GM21367 (cell line): ENCODE data around the gene TMCC1.
A peak's percentile ranks its signal among the peaks of the same experiment; 100 is the strongest.

Experiments used
- ATAC-seq: cut with Tn5 transposase; IDR thresholded peaks from one replicate; pipeline ENCODE4 v1.9.1; 2021; ENCODE audit not compliant: unreplicated experiment

The TMCC1 gene

GRCh38 chr3:129626744-129627349 is 266.7 kb downstream of the TMCC1 start:
- peak; percentile 94 for ATAC-seq

DNA sequence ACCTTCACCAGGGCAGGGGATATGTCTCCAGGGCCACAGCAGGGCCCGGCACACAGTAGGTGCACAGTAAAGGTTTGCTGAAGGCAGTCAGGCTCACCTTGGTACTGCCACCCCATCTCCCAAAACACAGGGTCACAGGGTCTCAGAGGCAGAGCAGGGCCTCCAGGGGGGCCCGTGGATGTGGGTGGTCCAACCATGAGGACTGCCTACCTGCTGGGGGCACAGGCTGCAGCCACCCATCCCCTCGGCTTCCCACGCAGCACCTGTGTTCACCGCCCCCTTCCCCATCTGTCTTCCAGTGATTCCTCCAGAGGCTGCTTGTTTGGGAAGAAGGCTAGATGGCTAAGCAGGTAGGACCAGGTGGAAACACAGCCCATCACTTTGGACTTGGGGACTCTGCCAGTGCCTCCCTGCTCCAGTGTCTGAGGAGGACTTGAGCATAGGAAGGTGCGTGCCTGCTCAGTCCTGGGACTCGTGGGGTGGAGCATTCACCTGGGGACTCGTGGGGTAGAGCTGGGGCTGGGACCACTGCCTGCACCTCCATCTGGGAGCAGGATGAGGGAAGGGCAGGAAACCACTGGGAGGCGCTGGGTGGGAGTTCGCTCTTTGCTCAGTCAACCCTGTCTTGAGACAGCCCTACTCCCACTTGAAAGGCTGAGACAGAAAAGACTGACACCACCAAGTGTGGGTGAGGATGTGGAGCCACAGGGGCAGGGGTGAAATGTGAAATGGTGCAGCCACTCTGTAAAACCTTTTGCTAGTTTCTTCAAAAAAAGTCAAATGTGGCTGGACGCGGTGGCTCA is 268.2 kb downstream of the TMCC1 start:
- no peak for ATAC-seq

GRCh38 chr3:129624347-129625071 is 269.0 kb downstream of the TMCC1 start:
- ATAC-seq = no peak

GRCh38 chr3:129623447-129624118 is 269.9 kb downstream of the TMCC1 start:
- no peak for ATAC-seq

DNA sequence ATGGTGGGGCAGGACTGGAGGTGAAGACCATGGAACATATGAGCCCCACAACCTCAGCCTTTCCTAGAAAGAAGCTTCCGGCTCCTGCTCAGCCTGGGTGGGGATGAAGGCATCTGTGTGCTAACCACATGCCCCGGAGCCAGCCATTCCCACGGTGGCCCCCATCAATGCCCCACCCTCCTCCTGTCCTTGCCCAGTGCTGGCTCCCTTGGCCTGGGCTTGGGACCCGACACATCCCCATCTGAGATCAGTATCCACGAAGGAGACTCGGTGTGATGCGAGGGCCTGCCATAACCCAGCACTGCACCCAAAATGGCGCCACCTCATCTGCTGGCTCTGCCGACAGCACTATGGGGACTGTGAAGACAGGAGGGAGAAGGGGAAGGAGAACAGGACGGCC is 270.6 kb downstream of the TMCC1 start:
- no peak for ATAC-seq

DNA sequence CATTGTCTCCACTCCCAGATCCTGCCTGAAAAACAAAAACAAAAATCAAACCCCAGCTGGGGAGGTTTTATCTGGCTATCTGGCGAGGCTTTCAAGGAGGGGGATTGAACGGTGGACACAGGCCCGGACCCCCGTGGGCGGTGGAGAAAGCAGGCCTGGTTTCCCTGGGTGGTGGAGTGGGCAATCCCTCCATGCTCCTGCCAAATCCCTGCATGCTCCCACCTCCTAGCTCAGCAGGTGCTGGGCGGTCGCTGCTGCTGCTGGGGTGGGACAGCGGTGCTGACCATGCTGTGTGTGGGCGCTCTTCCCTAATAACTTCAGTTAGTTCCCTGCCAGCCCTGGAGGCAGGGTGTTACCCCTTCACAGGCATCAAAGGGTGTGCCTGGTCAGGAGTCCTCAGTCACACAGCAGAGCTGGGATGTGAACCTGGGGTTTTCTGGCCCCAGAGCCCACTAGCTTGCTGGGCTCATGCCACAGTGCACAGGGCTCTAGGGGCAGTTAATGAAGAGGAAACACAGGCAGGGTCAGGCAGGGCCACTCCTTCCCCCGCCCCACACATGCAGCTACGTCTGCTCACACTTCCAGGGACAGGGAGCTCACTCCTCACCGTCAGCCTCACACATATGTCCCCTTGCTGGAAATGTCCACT is 271.2 kb downstream of the TMCC1 start:
- no peak for ATAC-seq

GRCh38 chr3:129621626-129622225 is 271.8 kb downstream of the TMCC1 start:
- ATAC-seq = no peak

- ATAC-seq = no peak
These were observed 272.5 kb downstream of the TMCC1 start for GRCh38 chr3:129620828-129621559.

- no peak for ATAC-seq
These were observed 273.8 kb downstream of the TMCC1 start for GRCh38 chr3:129619726-129620162.

- no peak for ATAC-seq
These were observed 274.4 kb downstream of the TMCC1 start for GRCh38 chr3:129618901-129619671.

- ATAC-seq = no peak
These were observed 275.2 kb downstream of the TMCC1 start for GRCh38 chr3:129618186-129618820.

DNA sequence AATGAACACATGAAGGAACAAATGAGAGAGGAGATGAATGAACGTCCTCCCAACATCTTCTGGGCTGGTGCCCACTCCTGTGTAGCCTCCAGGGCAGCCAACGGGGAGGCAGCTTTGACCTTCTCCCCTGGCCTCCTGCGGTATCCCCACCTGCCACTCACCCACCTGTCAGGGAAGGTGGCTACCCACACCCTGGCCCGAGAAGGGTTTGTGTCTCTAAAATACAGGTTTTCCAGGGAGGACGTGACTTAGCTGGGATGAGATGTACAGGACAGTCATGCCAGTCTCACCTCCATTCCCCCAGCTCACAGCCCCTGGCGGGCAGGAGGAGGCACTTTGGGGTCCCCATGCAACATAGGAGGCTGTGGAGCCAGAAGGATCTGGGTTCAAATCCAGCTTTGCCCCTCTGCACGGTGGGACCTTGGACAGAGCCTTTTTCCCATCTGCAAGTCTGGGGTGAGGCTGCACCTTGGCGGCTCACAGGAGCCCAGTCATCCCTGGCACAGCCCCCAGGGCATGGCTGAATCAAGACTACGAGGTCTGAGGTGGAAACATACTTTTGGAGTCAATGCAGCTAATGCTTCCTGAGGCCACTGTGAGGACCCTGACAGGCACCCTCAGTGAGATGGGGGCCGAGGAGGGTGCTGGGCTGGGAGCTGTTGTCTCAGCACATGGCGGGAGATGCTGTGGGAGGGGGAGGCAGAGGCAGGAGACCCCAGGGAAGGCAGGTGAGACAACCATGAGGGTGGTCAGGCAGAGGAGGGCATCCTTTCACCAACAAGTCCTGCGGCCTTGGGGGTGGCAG is 275.9 kb downstream of the TMCC1 start:
- no peak for ATAC-seq

- ATAC-seq = no peak
These were observed 276.8 kb downstream of the TMCC1 start for GRCh38 chr3:129616713-129617112.

DNA sequence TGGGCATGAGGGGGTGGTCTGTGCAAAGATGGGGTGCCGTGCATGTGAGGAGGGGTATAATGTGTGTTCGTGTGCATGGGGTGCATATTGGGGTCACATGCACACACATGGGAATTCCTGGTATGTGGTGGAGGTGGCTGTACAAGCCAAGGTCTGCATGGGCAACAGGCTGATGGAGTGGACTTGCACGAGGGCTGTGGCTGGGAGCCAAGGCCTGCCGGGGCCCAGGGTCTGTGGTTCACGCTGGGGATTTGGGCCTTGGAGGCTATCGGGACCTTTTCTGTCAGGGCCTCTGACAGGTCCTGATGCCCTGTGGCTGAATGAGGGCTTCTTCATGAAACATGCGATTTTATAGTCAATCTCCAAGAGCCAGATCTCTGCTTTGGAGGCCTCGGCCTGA is 277.2 kb downstream of the TMCC1 start:
- no peak for ATAC-seq

DNA sequence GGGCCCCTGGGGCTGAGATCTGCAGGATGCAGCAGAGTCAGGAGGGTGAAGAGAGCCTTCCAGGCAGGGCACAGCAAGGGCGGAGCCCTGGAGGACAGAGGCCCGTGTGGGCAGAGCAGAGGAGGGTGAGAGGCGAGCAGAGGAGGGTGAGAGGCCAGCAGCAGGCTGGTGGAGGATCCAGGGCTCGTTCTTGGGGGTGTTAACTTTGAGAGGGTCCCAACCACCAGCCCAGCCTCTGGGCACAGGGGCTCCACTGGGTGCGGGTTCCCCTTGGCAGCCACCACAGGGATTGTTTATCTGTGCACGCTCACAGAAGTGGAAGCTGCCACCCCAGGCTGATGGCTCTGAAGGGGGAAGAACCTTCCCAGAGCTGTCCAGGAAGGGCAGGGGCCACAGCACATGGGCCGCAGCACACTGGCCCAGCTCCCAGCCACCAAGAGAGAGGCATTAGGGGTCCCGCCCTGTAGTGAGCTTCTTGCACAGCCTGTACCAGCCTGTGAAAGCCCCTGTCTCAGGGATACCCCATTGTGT is 277.7 kb downstream of the TMCC1 start:
- ATAC-seq = no peak

DNA sequence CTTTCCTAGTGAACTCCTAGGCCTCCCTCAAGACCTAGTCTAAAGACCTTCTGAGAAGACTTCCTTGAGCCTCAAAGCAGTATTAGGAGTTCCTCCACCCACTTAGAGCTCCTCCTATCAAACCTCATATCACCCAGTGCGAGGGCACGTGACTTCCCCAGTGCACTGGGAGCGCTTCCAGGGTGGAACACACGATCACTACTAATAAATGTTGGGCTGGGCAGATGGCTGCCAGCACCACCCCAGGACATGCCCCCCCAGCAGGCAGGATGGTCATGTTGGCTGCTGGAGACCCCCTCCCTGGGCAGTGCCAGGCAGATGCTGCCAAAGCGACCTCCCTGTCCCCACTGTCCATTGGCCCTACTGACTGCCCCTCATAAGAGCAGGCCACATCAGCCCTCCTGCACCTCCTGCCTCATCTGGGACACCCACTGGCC is 278.6 kb downstream of the TMCC1 start:
- no peak for ATAC-seq

DNA sequence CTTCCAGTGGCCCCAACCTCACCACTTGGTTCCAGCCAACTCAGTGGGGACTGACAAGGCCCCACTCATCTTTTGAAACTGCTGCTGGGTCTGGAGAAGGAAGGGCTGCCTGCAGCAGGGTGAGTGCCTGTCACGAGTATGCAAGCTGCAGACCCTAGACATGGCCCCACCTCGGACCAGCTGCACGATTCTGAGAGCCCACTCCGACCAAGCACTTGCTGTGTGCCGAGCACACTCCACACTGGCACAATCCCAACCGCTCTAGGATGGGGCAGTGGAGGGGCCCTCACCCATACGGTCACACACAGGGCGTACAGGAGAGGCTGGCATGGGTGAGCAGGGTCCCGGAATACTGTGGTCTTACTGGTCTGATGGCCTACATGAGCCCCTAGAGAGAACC is 279.1 kb downstream of the TMCC1 start:
- ATAC-seq = no peak

DNA sequence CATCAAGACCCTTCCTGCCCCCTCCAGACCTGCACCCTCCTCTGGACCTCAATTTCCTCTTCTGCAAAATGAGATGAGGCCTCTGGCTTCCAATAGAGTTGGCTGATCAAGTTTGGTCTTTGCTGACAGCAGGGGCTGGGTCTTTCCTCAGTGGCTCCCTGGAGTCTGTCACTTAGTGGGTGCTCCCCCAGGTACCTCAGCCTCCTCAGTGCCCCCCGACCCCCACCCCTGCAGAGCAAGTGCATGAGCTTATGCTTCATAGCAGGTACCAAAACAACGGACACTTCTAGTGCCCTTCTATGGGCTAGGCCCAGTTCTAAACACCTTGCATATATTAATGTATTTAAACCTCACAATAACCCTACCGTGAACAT is 280.2 kb downstream of the TMCC1 start:
- ATAC-seq = no peak
